DND-41 (cell line): Measurements from ENCODE around the gene ZNF280A.

ENCODE experiments used
- ATAC-seq: fragments of 200-7000 bp; cut with Tn5 transposase; 3 replicates; pipeline ENCODE4 v1.9.1; 2021; ENCODE audit warnings: low read depth; ENCODE audit not compliant: insufficient read depth
- DNase-seq: peaks from one replicate; pipeline ENCODE4 v3.0.0-alpha.2; 2020
- H2AFZ ChIP-seq: 2 replicates; pipeline ENCODE4 v1.6.0; 2012; ENCODE audit warnings: low read depth, low read length
- H3K27ac ChIP-seq: 2 replicates; pipeline ENCODE4 v1.5.1; 2012; ENCODE audit warnings: low read length, inconsistent platforms
- H3K27me3 ChIP-seq: fragments of 200-600 bp; sonication (generic); 2 replicates; pipeline ENCODE4 v1.6.0; 2012; ENCODE audit warnings: low read length, mild to moderate bottlenecking, inconsistent platforms; ENCODE audit not compliant: insufficient read depth, poor library complexity
- H3K36me3 ChIP-seq: 2 replicates; pipeline ENCODE4 v1.5.1; 2012; ENCODE audit warnings: low read length, inconsistent platforms; ENCODE audit not compliant: insufficient read depth
- H3K4me1 ChIP-seq: 2 replicates; pipeline ENCODE4 v1.5.1; 2012; ENCODE audit warnings: mild to moderate bottlenecking, low read length; ENCODE audit not compliant: insufficient read depth
- H3K4me2 ChIP-seq: 2 replicates; pipeline ENCODE4 v1.6.0; 2012; ENCODE audit warnings: mild to moderate bottlenecking, moderate library complexity, low read length, inconsistent platforms; ENCODE audit not compliant: insufficient read depth
- H3K4me3 ChIP-seq, 2 experiments: fragments of 200-600 bp in 1 of 2; shearing (Covaris generic) in 1 of 2; 2 replicates each; pipeline ENCODE4 v1.5.1; 2012 to 2016; ENCODE audit warnings: inconsistent platforms in 2 of 2, low read length in 2 of 2, mild to moderate bottlenecking in 2 of 2, low read depth in 1 of 2, moderate library complexity in 1 of 2
- H3K79me2 ChIP-seq: 2 replicates; pipeline ENCODE4 v1.6.0; 2012; ENCODE audit warnings: low read length, inconsistent platforms; ENCODE audit not compliant: insufficient read depth
- H3K9ac ChIP-seq: 2 replicates; pipeline ENCODE4 v1.6.0; 2012; ENCODE audit warnings: low read depth, mild to moderate bottlenecking, inconsistent platforms, low read length, moderate library complexity
- H3K9me3 ChIP-seq: 2 replicates; pipeline ENCODE4 v1.5.1; 2012; ENCODE audit warnings: low read length, moderate library complexity, mild to moderate bottlenecking, inconsistent platforms; ENCODE audit not compliant: insufficient read depth, severe bottlenecking
- H4K20me1 ChIP-seq: 2 replicates; pipeline ENCODE4 v1.6.0; 2012; ENCODE audit warnings: low read length; ENCODE audit not compliant: insufficient read depth
- EZH2 ChIP-seq: IDR thresholded peaks from 3 replicates; pipeline ENCODE4 v1.6.1; 2012; ENCODE audit warnings: borderline replicate concordance, low read depth, mild to moderate bottlenecking, moderate library complexity, low read length, inconsistent platforms; ENCODE audit not compliant: severe bottlenecking
- TF ChIP-seq, protein P1 (sequence below): IDR thresholded peaks from 2 replicates; pipeline ENCODE4 v1.5.1; 2012; ENCODE audit warnings: borderline replicate concordance, low read length, moderate library complexity, mild to moderate bottlenecking; ENCODE audit not compliant: poor library complexity, severe bottlenecking; ENCODE audit errors: extremely low read depth

ZNF280A gene

DNA sequence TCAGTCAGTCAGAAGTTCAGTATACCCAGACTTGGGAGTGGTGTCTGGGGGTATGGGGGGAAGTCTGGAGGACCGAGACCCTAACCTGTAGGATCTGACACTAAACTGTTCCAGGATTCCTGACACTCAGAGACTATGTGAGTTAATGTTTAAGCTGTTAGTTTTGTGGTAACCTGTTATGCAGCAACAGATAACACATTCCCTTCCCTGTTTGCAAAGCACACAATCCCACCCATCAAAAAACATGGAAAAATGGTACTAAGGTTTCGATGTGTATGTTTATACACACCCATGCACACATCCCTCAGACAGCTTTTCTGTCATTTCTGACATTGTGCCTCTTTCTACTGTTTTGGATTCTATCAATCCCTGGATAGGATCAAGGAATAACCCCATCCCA lies 39.1 kb downstream of the ZNF280A start:
- DNase-seq (no peak), ATAC-seq (no peak)

DNA sequence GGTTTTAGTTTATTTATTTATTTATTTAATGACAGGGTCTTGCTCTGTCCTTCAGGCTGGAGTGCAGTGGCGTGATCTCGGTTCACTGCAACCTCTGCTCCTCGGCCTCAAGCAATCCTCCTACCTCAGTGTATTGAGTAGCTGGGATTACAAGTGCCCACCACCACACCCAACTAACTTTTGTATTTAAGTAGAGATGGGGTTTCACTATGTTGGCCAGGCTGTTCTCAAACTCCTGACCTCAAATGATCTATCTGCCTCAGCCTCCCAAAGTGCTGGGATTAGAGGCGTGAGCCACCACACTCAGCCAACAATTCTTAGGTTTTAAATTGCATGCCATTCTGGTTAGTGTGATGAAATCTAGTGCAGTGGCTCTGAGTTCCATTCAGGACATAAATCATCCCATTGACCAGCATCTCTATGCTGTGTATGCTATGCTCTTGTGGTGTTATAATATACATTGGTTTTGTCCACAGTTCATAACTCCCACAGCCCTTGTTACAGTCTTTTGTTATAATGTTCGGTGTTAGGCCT lies 40.0 kb downstream of the ZNF280A start:
- H3K4me1 ChIP-seq, result no peaks in the 10 kb centered on the region
- no peak for TF ChIP-seq EZH2
- TF ChIP-seq, protein P1, sequence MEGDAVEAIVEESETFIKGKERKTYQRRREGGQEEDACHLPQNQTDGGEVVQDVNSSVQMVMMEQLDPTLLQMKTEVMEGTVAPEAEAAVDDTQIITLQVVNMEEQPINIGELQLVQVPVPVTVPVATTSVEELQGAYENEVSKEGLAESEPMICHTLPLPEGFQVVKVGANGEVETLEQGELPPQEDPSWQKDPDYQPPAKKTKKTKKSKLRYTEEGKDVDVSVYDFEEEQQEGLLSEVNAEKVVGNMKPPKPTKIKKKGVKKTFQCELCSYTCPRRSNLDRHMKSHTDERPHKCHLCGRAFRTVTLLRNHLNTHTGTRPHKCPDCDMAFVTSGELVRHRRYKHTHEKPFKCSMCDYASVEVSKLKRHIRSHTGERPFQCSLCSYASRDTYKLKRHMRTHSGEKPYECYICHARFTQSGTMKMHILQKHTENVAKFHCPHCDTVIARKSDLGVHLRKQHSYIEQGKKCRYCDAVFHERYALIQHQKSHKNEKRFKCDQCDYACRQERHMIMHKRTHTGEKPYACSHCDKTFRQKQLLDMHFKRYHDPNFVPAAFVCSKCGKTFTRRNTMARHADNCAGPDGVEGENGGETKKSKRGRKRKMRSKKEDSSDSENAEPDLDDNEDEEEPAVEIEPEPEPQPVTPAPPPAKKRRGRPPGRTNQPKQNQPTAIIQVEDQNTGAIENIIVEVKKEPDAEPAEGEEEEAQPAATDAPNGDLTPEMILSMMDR, result no peak
- H3K27ac ChIP-seq, result no peak overlapping the region
- no peak for DNase-seq
- no peak overlapping the region for H3K4me2 ChIP-seq
- no peak overlapping the region for H3K9ac ChIP-seq
- no peaks in the 10 kb centered on the region for H3K79me2 ChIP-seq
- H3K27me3 ChIP-seq, result no peaks in the 10 kb centered on the region
- ATAC-seq, result no peak
- peaks cover 3% of the 10 kb centered on the region for H3K36me3 ChIP-seq
- H2AFZ ChIP-seq, result no peak overlapping the region
- H4K20me1 ChIP-seq, result no peaks in the 10 kb centered on the region
- H3K4me3 ChIP-seq, result no peak overlapping the region
- H3K9me3 ChIP-seq, result no peaks in the 10 kb centered on the region

More for the DNA sequence above, 39.1 kb downstream of the ZNF280A start:
- no peak overlapping the region for H3K27ac ChIP-seq
- TF ChIP-seq EZH2, result no peak
- TF ChIP-seq, protein P1, result no peak
- no peaks in the 10 kb centered on the region for H3K4me1 ChIP-seq
- no peak overlapping the region for H2AFZ ChIP-seq
- H3K9ac ChIP-seq, result no peak overlapping the region
- H3K79me2 ChIP-seq, result no peaks in the 10 kb centered on the region
- no peak overlapping the region for H3K4me3 ChIP-seq
- H4K20me1 ChIP-seq, result no peaks in the 10 kb centered on the region
- H3K36me3 ChIP-seq, result peaks cover 11% of the 10 kb centered on the region
- no peaks in the 10 kb centered on the region for H3K27me3 ChIP-seq
- no peaks in the 10 kb centered on the region for H3K9me3 ChIP-seq
- no peak overlapping the region for H3K4me2 ChIP-seq

DNA sequence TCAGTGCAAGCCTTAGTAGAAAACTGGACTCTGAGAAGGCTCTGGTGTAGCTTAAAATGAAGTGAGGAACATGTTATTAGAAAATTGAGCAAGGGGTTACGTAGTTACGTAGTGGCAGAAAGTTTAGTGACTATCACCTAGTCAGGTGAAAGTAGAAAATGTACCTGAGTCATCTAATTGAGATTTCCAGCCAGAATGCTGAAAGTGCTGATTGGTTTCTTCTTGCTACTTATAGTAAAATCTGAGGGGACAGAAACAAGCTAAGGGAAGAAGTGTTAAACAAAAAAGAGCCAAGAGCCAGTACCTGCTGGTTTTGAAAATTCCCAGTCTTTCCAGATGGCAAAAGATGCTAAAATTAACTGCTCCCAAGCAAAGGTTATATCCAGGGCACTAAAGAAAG lies 41.0 kb downstream of the ZNF280A start:
- Histone ChIP-seq H3K27me3 (no peaks in the 10 kb centered on the region), H3K4me3 (no peak overlapping the region), H4K20me1 (no peaks in the 10 kb centered on the region), H3K27ac (no peak overlapping the region), H3K4me2 (no peak overlapping the region), H3K4me1 (no peaks in the 10 kb centered on the region), H3K9me3 (no peaks in the 10 kb centered on the region), H3K36me3 (no peaks in the 10 kb centered on the region), H3K79me2 (no peaks in the 10 kb centered on the region), H3K9ac (no peak overlapping the region), H2AFZ (no peak overlapping the region)
- DNase-seq, result no peak
- TF ChIP-seq, protein P1, result no peak
- no peak for TF ChIP-seq EZH2
- ATAC-seq, result no peak

DNA sequence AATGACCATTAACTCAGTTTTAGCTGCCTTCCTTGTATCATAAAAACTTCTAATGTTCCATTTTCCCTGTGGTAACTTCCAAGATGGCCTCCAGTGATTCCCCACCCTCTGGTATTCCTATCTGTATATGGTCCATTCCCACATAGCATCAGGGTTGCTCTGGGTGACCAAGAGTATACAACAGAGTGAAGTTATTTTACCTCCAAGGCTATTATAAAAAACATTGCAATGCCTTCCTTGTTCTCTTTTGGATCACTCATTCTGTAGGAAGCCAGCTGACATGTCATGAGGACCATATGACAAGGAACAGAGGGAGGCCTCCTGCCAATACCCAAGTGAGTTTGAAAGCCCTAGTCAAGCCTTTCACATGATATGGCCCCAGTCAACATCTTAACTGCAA lies 41.6 kb downstream of the ZNF280A start:
- Histone ChIP-seq H3K4me1 (no peaks in the 10 kb centered on the region), H3K4me3 (no peak overlapping the region), H3K79me2 (no peaks in the 10 kb centered on the region), H3K27ac (no peak overlapping the region), H3K27me3 (no peaks in the 10 kb centered on the region), H3K36me3 (no peaks in the 10 kb centered on the region), H2AFZ (no peak overlapping the region), H3K9me3 (no peaks in the 10 kb centered on the region), H3K9ac (no peak overlapping the region), H4K20me1 (no peaks in the 10 kb centered on the region), H3K4me2 (no peak overlapping the region)
- TF ChIP-seq, protein P1, result no peak
- TF ChIP-seq EZH2, result no peak
- no peak for ATAC-seq
- no peak for DNase-seq
